Kasumi-1 (cell line): ENCODE results near the gene SPPL3.

ENCODE experiments used
- DNase-seq, 2 experiments: peaks; one replicate each; lab custom pipeline; 2025; lab: John Stamatoyannopoulos, UW

SPPL3 gene

GRCh38 chr12:120720987-120721801, 183.0 kb downstream of the SPPL3 start:
- DNase-seq, result no peak

GRCh38 chr12:120720234-120720986, 183.7 kb downstream of the SPPL3 start:
- peak; percentile 79 to 80 for DNase-seq

GRCh38 chr12:120719496-120720233, 184.5 kb downstream of the SPPL3 start:
- DNase-seq, result peak; percentile 58 to 69

GRCh38 chr12:120719072-120719471, 185.1 kb downstream of the SPPL3 start:
- DNase-seq, result no peak

GRCh38 chr12:120718055-120718454, 186.1 kb downstream of the SPPL3 start:
- DNase-seq, result no peak

GRCh38 chr12:120713861-120714482, 190.2 kb downstream of the SPPL3 start:
- DNase-seq, result peak; percentile 93 to 94

GRCh38 chr12:120712610-120713009, 191.5 kb downstream of the SPPL3 start:
- no peak for DNase-seq
